Nephron progenitor cell (in vitro differentiated cells): ENCODE results near the gene ZNF443.
A peak's percentile ranks its signal among the peaks of the same experiment; 100 is the strongest.
"Not testable (repeated sequence)": the region's sequence is repeated elsewhere in the genome, so short reads cannot be mapped to it uniquely, and the experiment has no call there.

Experiments
- DNase-seq: peaks from one replicate; pipeline ENCODE4 v3.0.0; 2021
- H3K27ac Mint-ChIP-seq: 2 replicates; pipeline ENCODE4 v1.8.0; 2021; ENCODE audit warnings: mild to moderate bottlenecking, moderate library complexity, mixed read lengths
- H3K27me3 Mint-ChIP-seq: 2 replicates; pipeline ENCODE4 v1.8.0; 2021; ENCODE audit warnings: mild to moderate bottlenecking, low read depth, mixed read lengths; ENCODE audit not compliant: poor library complexity
- H3K36me3 Mint-ChIP-seq: 2 replicates; pipeline ENCODE4 v1.8.0; 2021; ENCODE audit warnings: low read depth, mixed read lengths
- H3K4me1 Mint-ChIP-seq: 2 replicates; pipeline ENCODE4 v1.8.0; 2021; ENCODE audit warnings: mixed read lengths
- H3K4me3 Mint-ChIP-seq: 2 replicates; pipeline ENCODE4 v1.8.0; 2021; ENCODE audit warnings: mild to moderate bottlenecking, moderate library complexity, mixed read lengths
- H3K9me3 Mint-ChIP-seq: 2 replicates; pipeline ENCODE4 v1.8.0; 2021; ENCODE audit warnings: mild to moderate bottlenecking, moderate library complexity, mixed read lengths
- TF ChIP-seq, protein P1 (sequence below): fragments of 200-600 bp; sonication (generic); IDR thresholded peaks from 2 replicates; pipeline ENCODE4 v1.5.0; 2021; ENCODE audit warnings: antibody characterized with exemption

The ZNF443 gene

DNA sequence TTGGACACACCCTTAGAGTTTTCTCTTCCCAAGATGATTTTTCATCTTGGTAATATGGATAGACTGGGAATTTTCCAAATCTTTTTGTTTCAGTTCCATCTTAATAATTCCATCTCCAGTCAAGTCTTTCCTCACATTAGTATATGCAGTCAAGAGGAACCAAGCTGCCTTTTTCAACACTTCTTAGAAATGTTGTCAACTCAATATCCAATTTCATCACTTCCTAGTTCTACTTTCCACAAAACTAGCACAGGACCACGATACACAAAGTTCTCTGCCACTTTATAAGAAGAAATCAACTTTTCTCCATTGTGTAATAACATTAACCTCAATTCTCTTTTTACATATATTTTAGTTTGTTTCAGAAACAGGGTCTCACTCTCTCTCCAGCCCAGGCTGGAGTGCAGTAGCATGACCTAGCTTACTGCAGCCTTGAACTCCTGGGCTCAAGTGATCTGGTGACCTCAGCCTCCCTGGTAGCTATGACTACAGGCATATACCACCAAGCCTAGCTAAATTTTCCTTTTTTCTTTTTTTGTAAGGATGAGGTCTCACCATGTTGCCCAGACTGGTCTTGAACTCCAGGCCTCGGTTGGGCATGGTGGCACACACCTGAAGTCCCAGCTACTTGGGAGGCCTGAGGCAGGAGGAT lies 15.5 kb downstream of the ZNF443 start:
- no peak overlapping the region for H3K4me3 Mint-ChIP-seq
- peaks cover 95% of the 10 kb centered on the region for H3K36me3 Mint-ChIP-seq
- no peaks in the 10 kb centered on the region for H3K4me1 Mint-ChIP-seq
- no peak for DNase-seq
- TF ChIP-seq, protein P1, sequence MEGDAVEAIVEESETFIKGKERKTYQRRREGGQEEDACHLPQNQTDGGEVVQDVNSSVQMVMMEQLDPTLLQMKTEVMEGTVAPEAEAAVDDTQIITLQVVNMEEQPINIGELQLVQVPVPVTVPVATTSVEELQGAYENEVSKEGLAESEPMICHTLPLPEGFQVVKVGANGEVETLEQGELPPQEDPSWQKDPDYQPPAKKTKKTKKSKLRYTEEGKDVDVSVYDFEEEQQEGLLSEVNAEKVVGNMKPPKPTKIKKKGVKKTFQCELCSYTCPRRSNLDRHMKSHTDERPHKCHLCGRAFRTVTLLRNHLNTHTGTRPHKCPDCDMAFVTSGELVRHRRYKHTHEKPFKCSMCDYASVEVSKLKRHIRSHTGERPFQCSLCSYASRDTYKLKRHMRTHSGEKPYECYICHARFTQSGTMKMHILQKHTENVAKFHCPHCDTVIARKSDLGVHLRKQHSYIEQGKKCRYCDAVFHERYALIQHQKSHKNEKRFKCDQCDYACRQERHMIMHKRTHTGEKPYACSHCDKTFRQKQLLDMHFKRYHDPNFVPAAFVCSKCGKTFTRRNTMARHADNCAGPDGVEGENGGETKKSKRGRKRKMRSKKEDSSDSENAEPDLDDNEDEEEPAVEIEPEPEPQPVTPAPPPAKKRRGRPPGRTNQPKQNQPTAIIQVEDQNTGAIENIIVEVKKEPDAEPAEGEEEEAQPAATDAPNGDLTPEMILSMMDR = no peak
- H3K27me3 Mint-ChIP-seq = no peaks in the 10 kb centered on the region
- H3K27ac Mint-ChIP-seq = no peak overlapping the region
- peaks cover 95% of the 10 kb centered on the region for H3K9me3 Mint-ChIP-seq

DNA sequence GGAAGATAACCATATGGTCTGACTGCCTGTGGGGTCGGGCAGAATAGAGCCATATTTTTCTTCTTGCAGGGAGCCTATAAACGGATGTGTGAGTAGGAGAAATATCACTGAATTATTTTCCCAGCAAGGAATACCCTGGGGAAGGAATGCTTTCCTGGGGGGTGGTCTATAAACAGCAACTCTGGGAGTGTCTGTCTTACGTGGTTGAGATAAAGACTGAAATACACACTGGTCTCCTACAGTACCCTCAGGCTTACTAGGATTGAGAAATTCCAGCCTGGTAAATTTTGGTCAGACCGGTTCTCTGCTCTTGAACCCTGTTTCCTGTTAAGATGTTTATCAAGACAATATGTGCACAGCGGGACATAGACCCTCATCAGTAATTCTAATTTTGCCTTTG lies 23.5 kb downstream of the ZNF443 start:
- H3K27me3 Mint-ChIP-seq, H3K4me3 Mint-ChIP-seq, H3K4me1 Mint-ChIP-seq, DNase-seq, H3K27ac Mint-ChIP-seq: not testable (repeated sequence)
- Mint-ChIP-seq H3K36me3 (peaks cover 94% of the 10 kb centered on the region), H3K9me3 (peaks cover 96% of the 10 kb centered on the region)

DNA sequence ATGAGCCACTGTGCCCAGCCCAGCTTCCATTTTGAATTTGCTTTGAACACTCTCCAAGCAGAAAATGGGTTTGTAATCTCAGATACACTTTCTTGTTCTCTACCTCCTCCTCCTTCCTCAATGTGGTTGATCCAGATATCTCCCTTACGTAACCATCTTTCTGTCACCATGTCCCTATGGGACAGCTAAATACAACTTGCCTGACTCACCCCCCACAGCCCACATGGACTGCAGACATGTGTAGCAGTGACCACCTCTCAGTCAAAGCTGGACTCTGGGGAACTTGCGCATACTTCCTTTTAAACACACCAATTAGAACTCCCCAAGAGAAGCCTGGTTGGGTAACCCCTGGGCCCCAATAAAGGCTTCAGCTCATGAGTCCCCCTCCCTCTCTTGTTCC lies 28.9 kb downstream of the ZNF443 start:
- peaks cover 64% of the 10 kb centered on the region for H3K36me3 Mint-ChIP-seq
- no peak for DNase-seq
- no peak overlapping the region for H3K4me3 Mint-ChIP-seq

DNA sequence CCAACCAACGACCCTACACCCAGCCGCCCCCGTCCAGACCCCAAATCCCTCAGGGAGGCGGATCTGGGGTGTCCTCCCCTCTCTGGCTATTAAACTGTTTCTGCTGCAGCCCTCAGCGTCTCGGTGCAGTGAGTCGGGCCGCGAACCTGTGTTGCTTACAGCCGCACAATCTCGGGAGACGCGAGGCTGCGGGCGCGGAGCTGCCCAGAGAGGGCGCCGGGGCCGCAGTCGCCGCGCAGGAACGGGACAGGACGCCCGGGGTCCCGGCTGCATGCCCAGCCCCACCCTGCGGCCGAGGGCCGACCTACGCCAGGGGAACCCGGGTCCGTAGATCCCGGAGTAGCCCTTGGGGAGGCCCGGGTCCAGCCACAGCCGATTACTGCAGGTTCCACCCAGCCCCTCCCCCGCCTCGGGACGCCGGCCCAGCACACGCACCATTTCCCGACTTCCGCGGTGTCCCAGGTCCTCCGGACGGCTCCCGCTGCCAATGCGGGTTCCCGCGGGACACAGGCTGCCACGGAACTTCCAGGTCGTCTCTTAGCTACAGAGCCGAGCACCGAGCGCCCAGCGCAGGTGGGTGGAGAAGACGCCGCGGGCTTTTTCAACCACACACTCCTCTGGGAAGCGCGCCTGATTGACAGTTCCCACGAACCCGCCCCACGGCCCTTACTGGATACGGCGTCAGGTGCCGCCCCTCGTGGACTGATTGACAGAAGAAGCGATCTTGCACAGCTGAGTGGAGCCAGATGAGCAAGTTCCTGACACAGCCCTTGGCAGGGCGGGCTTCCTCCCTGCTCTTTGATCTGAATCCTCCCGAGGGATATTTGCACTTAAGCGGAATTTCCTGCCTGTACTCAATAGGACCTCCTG lies 40.0 kb downstream of the ZNF443 start, which contains the start of gene ZNF799:
Gene ZNF799, minus strand, starts transcription at position 639 of the 870 bp plus-strand sequence. Its CDS starts 201 bp downstream, at position 438.
- Mint-ChIP-seq H3K27me3 (no peaks in the 10 kb centered on the region), H3K36me3 (peaks cover 37% of the 10 kb centered on the region), H3K4me1 (peaks cover 6% of the 10 kb centered on the region), H3K27ac (peak within 1 kb of the TSS; percentile 68), H3K4me3 (peak within 1 kb of the TSS; percentile 88), H3K9me3 (peaks cover 66% of the 10 kb centered on the region)
- DNase-seq = peak; percentile 90
- TF ChIP-seq, protein P1 = no peak

More for the DNA sequence above, 28.9 kb downstream of the ZNF443 start:
- TF ChIP-seq, protein P1 = no peak
- H3K9me3 Mint-ChIP-seq = peaks cover 75% of the 10 kb centered on the region
- H3K4me1 Mint-ChIP-seq = no peaks in the 10 kb centered on the region
- H3K27ac Mint-ChIP-seq = no peak overlapping the region
- peaks cover 12% of the 10 kb centered on the region for H3K27me3 Mint-ChIP-seq

DNA sequence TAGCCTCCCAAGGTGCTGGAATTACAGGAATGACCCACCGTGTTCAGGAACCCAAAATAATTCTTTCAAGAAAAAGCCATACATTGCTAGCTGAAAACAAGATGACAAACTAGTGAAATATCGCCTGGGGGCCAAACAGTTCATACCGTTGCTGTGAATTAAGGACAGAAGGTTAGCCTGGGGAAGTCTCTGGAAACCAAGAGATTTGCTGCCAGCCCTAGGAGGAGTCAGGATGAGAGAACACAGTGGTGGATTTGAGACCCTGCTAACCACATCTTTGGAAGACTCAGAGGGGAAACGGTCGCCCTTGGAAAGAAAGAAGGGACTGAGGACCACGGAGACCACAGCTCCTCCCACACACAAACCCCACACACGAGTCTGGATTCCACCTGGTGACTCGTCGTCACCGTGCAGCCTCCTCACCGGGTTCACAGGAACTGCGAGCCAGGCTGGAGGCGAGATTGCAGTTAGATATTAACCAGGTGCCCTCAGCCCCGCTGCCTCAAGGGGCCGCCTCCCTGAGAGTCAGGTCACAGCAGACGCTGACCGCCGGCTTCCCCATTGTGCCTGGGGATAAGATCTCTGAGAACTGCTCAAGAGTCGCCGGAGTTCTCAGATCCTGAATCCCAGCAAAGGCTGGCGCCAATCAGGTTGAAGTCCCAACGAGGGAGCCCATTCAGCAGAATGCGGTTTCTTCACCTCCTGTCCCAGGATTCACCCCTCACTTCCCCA lies 40.8 kb downstream of the ZNF443 start:
- H3K27me3 Mint-ChIP-seq, H3K4me1 Mint-ChIP-seq, H3K27ac Mint-ChIP-seq: not testable (repeated sequence)
- peak; percentile 36 for DNase-seq
- peaks cover 66% of the 10 kb centered on the region for H3K9me3 Mint-ChIP-seq
- H3K4me3 Mint-ChIP-seq = peak overlapping the region; percentile 88
- peaks cover 38% of the 10 kb centered on the region for H3K36me3 Mint-ChIP-seq

DNA sequence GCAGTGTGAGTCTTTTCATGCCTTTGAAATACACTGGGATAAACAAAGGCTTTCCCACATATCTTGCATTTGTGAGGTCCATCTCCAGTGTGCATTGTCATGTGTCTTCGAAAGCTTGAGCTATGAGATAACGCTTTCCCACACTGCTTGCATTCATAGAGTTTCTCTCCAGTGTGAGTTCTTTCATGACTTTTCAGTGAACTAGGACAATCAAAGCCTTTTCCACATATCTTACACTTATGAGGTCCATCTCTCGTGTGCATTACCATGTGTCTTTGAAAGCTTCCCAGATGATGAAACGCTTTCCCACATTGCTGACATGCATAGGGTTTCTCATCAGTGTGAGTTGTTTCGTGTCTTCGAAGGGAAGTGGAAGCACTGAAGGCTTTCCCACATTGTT lies 49.7 kb downstream of the ZNF443 start:
- H3K9me3 Mint-ChIP-seq = peaks cover 87% of the 10 kb centered on the region
- peaks cover 78% of the 10 kb centered on the region for H3K36me3 Mint-ChIP-seq
- H3K4me3 Mint-ChIP-seq = not testable (repeated sequence)

DNA sequence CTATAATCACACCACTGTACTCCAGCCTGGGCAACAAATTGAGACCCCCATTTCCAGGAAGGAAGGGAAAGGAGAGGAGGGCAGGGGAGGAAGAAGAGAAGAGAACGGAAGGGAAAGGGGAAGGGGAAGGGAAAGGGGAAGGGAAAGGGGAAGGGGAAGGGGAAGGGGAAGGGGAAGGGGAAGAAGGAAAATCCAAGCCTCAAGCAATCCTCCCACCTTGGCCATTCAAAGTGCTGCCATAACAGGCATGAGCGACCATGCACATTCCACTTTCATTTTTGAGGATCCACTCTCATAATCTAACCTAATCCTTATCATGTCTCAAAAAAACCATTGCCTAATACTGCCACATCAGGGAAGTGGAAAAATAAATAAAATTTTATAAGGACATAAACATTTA lies 54.5 kb downstream of the ZNF443 start:
- not testable (repeated sequence) for H3K27ac Mint-ChIP-seq, H3K27me3 Mint-ChIP-seq
- H3K9me3 Mint-ChIP-seq = peaks cover 79% of the 10 kb centered on the region

More for the DNA sequence above, 49.7 kb downstream of the ZNF443 start:
- not testable (repeated sequence) for H3K27ac Mint-ChIP-seq, H3K27me3 Mint-ChIP-seq, H3K4me1 Mint-ChIP-seq, DNase-seq

More for the DNA sequence above, 54.5 kb downstream of the ZNF443 start:
- H3K4me1 Mint-ChIP-seq, H3K4me3 Mint-ChIP-seq, DNase-seq: not testable (repeated sequence)
- H3K36me3 Mint-ChIP-seq = peaks cover 40% of the 10 kb centered on the region
